H9 (cell line): ENCODE data around the gene LIAS. TPM values are rescaled to one million over a fixed set of nuclear protein-coding genes. Genes with fewer than 3 reads are reported as not detected.

Experiments
- DNase-seq: peaks from one replicate; pipeline ENCODE4 v3.0.0-alpha.2; 2017
- H2AFZ ChIP-seq: one replicate; pipeline ENCODE4 v1.6.1; 2013; ENCODE audit warnings: mild to moderate bottlenecking, low read length, control low read depth, moderate library complexity
- H2AK5ac ChIP-seq: 2 replicates; pipeline ENCODE4 v1.6.1; 2013; ENCODE audit warnings: low read length, control low read depth, mixed read lengths; ENCODE audit not compliant: insufficient read length
- H2BK120ac ChIP-seq: one replicate; pipeline ENCODE4 v1.6.1; 2013; ENCODE audit warnings: low read depth, mild to moderate bottlenecking, low read length, control low read depth, inconsistent platforms; ENCODE audit not compliant: poor library complexity, severe bottlenecking
- H2BK12ac ChIP-seq: 2 replicates; pipeline ENCODE4 v1.6.1; 2013; ENCODE audit warnings: low read length, control low read depth, mixed read lengths, low read depth; ENCODE audit not compliant: insufficient read length
- H2BK15ac ChIP-seq: 2 replicates; pipeline ENCODE4 v1.6.1; 2013; ENCODE audit warnings: low read depth, low read length, control low read depth
- H2BK20ac ChIP-seq: one replicate; pipeline ENCODE4 v1.6.1; 2013; ENCODE audit warnings: low read depth, mild to moderate bottlenecking, low read length, control low read depth, inconsistent platforms; ENCODE audit not compliant: poor library complexity, severe bottlenecking
- H2BK5ac ChIP-seq: 2 replicates; pipeline ENCODE4 v1.6.1; 2013; ENCODE audit warnings: low read length, control low read depth, mixed read lengths; ENCODE audit not compliant: insufficient read length
- H3K14ac ChIP-seq: 2 replicates; pipeline ENCODE4 v1.6.1; 2013; ENCODE audit warnings: low read length, control low read depth; ENCODE audit not compliant: insufficient read depth
- H3K18ac ChIP-seq: 2 replicates; pipeline ENCODE4 v1.6.1; 2013; ENCODE audit warnings: low read depth, mild to moderate bottlenecking, mixed read lengths, low read length, control low read depth; ENCODE audit not compliant: insufficient read length
- H3K23ac ChIP-seq: 2 replicates; pipeline ENCODE4 v1.6.1; 2013; ENCODE audit warnings: low read length, control low read depth, mixed read lengths, low read depth; ENCODE audit not compliant: insufficient read length
- H3K23me2 ChIP-seq: 2 replicates; pipeline ENCODE4 v1.6.1; 2013; ENCODE audit warnings: low read depth, mild to moderate bottlenecking, mixed read lengths, low read length, control low read depth; ENCODE audit not compliant: insufficient read length, poor library complexity, severe bottlenecking
- H3K27ac ChIP-seq: 2 replicates; pipeline ENCODE4 v1.5.1; 2013; ENCODE audit warnings: low read length, control low read depth, mixed read lengths, low read depth; ENCODE audit not compliant: insufficient read length
- H3K27me3 ChIP-seq: 2 replicates; pipeline ENCODE4 v1.6.1; 2013; ENCODE audit warnings: low read length, control low read depth, inconsistent platforms; ENCODE audit not compliant: insufficient read depth
- H3K4ac ChIP-seq: 2 replicates; pipeline ENCODE4 v1.6.1; 2013; ENCODE audit warnings: low read depth, mild to moderate bottlenecking, control low read depth, inconsistent platforms, low read length, moderate library complexity
- H3K4me1 ChIP-seq: 2 replicates; pipeline ENCODE4 v1.6.1; 2013; ENCODE audit warnings: low read length, control low read depth, inconsistent platforms; ENCODE audit not compliant: insufficient read depth
- H3K4me2 ChIP-seq: 2 replicates; pipeline ENCODE4 v1.6.1; 2013; ENCODE audit warnings: low read length, control low read depth, mixed read lengths; ENCODE audit not compliant: insufficient read length, insufficient read depth
- H3K56ac ChIP-seq: 2 replicates; pipeline ENCODE4 v1.6.1; 2013; ENCODE audit warnings: low read depth, mild to moderate bottlenecking, mixed read lengths, low read length, control low read depth; ENCODE audit not compliant: insufficient read length
- H3K79me1 ChIP-seq: 2 replicates; pipeline ENCODE4 v1.6.1; 2013; ENCODE audit warnings: low read depth, mild to moderate bottlenecking, moderate library complexity, low read length, control low read depth, inconsistent platforms; ENCODE audit not compliant: insufficient read depth, poor library complexity, severe bottlenecking
- H3K79me2 ChIP-seq: 2 replicates; pipeline ENCODE4 v1.6.1; 2013; ENCODE audit warnings: low read length, control low read depth, inconsistent platforms; ENCODE audit not compliant: insufficient read depth
- H3K9ac ChIP-seq: 2 replicates; pipeline ENCODE4 v1.6.1; 2013; ENCODE audit warnings: low read length, control low read depth, mixed read lengths; ENCODE audit not compliant: insufficient read length; ENCODE audit errors: extremely low read depth
- H3K9me3 ChIP-seq: one replicate; pipeline ENCODE4 v1.6.1; 2013; ENCODE audit warnings: low read depth, low read length, inconsistent platforms; ENCODE audit not compliant: control insufficient read depth
- H3T11ph ChIP-seq: one replicate; pipeline ENCODE4 v1.6.1; 2013; ENCODE audit warnings: mild to moderate bottlenecking, low read length, control low read depth, inconsistent platforms
- H4K20me1 ChIP-seq: one replicate; pipeline ENCODE4 v1.6.1; 2013; ENCODE audit not compliant: control insufficient read depth, insufficient read length, insufficient read depth
- H4K5ac ChIP-seq: 2 replicates; pipeline ENCODE4 v1.6.1; 2013; ENCODE audit warnings: low read depth, mild to moderate bottlenecking, mixed read lengths, low read length, control low read depth; ENCODE audit not compliant: insufficient read length
- H4K8ac ChIP-seq: replicated peaks from 2 replicates; pipeline ENCODE4 v1.6.1; 2013; ENCODE audit warnings: low read length, control low read depth, mixed read lengths, low read depth; ENCODE audit not compliant: insufficient read length
- H4K91ac ChIP-seq: 2 replicates; pipeline ENCODE4 v1.6.1; 2013; ENCODE audit warnings: low read depth, mild to moderate bottlenecking, moderate library complexity, mixed read lengths, low read length, control low read depth; ENCODE audit not compliant: insufficient read length
- H3K27ac Mint-ChIP-seq, 3 experiments: 2 replicates in 2 of 3; 3 replicates in 1 of 3; pipeline ENCODE4 v1.8.0; 2020 to 2021; ENCODE audit warnings: mixed read lengths in 3 of 3, mild to moderate bottlenecking in 1 of 3, moderate library complexity in 1 of 3
- H3K27me3 Mint-ChIP-seq: 2 replicates; pipeline ENCODE4 v1.8.0; 2021; ENCODE audit warnings: low read depth, mild to moderate bottlenecking, moderate library complexity, mixed read lengths
- H3K36me3 Mint-ChIP-seq, 3 experiments: 2 replicates in 2 of 3; 3 replicates in 1 of 3; pipeline ENCODE4 v1.8.0; 2020 to 2021; ENCODE audit warnings: low read depth in 3 of 3, mixed read lengths in 3 of 3; ENCODE audit not compliant: insufficient read depth in 1 of 3
- H3K4me1 Mint-ChIP-seq, 2 experiments: 2 replicates each; pipeline ENCODE4 v1.8.0; 2020; ENCODE audit warnings: mixed read lengths in 2 of 2
- H3K4me3 Mint-ChIP-seq, 2 experiments: 2 replicates in 1 of 2; 3 replicates in 1 of 2; pipeline ENCODE4 v1.8.0; 2020 to 2021; ENCODE audit warnings: mild to moderate bottlenecking in 2 of 2, mixed read lengths in 2 of 2, moderate library complexity in 1 of 2
- H3K9me3 Mint-ChIP-seq, 2 experiments: 2 replicates in 1 of 2; 3 replicates in 1 of 2; pipeline ENCODE4 v1.8.0; 2020; ENCODE audit warnings: mild to moderate bottlenecking in 2 of 2, mixed read lengths in 2 of 2, moderate library complexity in 1 of 2
- WGBS: extraction: QIAGEN DNeasy Blood & Tissue Kit; methylation state at CpG from one replicate; pipeline ENCODE4 v1.1.7; 2013; ENCODE audit warnings: missing lambda C conversion rate, low lambda C conversion rate, mixed read lengths; ENCODE audit not compliant: insufficient read length; ENCODE audit errors: extremely low coverage; 5-methylcytosine and 5-hydroxymethylcytosine counted together
- total RNA-seq: library from RNA; stranded (reverse); gene quantifications from 2 replicates; pipeline ENCODE4 v1.2.1, GENCODE V29; 2021
- TF ChIP-seq, protein P1 (sequence below): fragments of 200-600 bp; sonication (generic); conservative IDR thresholded peaks from 3 replicates; pipeline ENCODE4 v1.8.0; 2021; ENCODE audit warnings: antibody characterized with exemption, mild to moderate bottlenecking

LIAS gene
- total RNA-seq, 1 experiment from 2014 or later: 18.5 TPM

DNA sequence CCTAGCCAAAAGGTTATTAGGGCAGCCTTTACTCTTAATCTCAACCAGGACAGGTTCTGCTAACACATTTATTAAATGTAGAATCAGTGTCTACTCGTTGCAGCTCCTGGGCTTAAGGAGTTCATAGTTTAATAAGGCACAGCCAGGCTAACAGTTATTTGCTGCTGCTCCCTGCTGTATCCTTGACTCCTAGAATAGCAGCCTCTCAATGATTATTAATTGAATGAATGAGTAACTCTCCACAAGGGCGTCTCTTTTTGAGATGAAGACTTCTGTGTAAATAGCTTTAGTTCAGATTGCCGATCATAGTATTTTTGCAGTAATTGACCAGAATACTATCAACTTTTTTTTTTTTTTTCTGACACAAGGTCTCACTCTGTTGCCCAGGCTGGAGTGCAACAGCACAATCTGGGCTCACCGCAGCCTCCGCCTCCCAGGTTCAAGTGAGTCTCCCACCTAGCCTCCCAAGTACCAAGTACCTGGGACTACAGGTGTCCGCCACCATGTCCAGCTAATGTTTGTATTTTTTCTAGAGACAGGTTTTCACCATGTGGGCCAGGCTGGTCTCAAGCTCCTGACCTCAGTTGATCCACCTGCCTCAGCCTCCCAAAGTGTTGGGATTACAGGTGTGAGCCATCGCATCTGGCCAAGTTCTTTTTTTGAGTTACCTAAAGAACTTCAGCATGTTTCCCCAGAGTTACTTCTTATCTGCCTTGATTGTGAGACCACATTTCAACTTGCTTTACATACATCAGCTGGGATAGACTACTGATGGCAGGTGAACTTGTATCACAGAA lies 65.5 kb downstream of the LIAS start:
- no peak overlapping the region for H2BK12ac ChIP-seq
- no peak overlapping the region for H3T11ph ChIP-seq
- peaks cover 3% of the 10 kb centered on the region for H3K79me1 ChIP-seq
- H2BK15ac ChIP-seq: no peak overlapping the region
- WGBS: no CpG with 5 or more reads among the region's 7 CpGs
- H4K91ac ChIP-seq: no peak overlapping the region
- H3K14ac ChIP-seq: no peak overlapping the region
- no peaks in the 10 kb centered on the region for H3K4me1 ChIP-seq
- no peak overlapping the region for H3K27ac ChIP-seq
- H3K23me2 ChIP-seq: peaks cover 9% of the 10 kb centered on the region
- H3K23ac ChIP-seq: no peak overlapping the region
- TF ChIP-seq, protein P1, sequence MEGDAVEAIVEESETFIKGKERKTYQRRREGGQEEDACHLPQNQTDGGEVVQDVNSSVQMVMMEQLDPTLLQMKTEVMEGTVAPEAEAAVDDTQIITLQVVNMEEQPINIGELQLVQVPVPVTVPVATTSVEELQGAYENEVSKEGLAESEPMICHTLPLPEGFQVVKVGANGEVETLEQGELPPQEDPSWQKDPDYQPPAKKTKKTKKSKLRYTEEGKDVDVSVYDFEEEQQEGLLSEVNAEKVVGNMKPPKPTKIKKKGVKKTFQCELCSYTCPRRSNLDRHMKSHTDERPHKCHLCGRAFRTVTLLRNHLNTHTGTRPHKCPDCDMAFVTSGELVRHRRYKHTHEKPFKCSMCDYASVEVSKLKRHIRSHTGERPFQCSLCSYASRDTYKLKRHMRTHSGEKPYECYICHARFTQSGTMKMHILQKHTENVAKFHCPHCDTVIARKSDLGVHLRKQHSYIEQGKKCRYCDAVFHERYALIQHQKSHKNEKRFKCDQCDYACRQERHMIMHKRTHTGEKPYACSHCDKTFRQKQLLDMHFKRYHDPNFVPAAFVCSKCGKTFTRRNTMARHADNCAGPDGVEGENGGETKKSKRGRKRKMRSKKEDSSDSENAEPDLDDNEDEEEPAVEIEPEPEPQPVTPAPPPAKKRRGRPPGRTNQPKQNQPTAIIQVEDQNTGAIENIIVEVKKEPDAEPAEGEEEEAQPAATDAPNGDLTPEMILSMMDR: no peak
- H3K4ac ChIP-seq: no peak overlapping the region
- H4K5ac ChIP-seq: no peak overlapping the region
- no peak overlapping the region for H2BK120ac ChIP-seq
- no peak overlapping the region for H2AK5ac ChIP-seq
- Mint-ChIP-seq H3K27ac (peak overlapping the region in 1 of 3 experiments; percentile 35; a peak in 1 of 7 replicates), H3K4me3 (no peak overlapping the region), H3K9me3 (peaks cover 3% of the 10 kb centered on the region in 2 experiments; a peak in 4 of 5 replicates), H3K36me3 (peaks cover 6 to 18% (median 17%) of the 10 kb centered on the region in 3 experiments; a peak in 6 of 7 replicates), H3K4me1 (peaks cover 14 to 15% of the 10 kb centered on the region in 2 experiments), H3K27me3 (no peaks in the 10 kb centered on the region)
- H2BK5ac ChIP-seq: no peak overlapping the region
- H3K79me2 ChIP-seq: peaks cover 7% of the 10 kb centered on the region; the same call in 1 of the 2 replicates
- no peak overlapping the region for H3K4me2 ChIP-seq
- no peaks in the 10 kb centered on the region for H3K27me3 ChIP-seq
- no peak overlapping the region for H4K8ac ChIP-seq
- H2BK20ac ChIP-seq: no peak overlapping the region
- H3K9ac ChIP-seq: no peak overlapping the region
- no peak overlapping the region for H2AFZ ChIP-seq
- H4K20me1 ChIP-seq: no peaks in the 10 kb centered on the region
- DNase-seq: no peak
- no peak overlapping the region for H3K18ac ChIP-seq
- no peaks in the 10 kb centered on the region for H3K9me3 ChIP-seq
- no peak overlapping the region for H3K56ac ChIP-seq
